Umbilical cord (tissue), 2 donors: ENCODE results near the gene FCHSD1. TPM values are rescaled to one million over a fixed set of nuclear protein-coding genes. Genes with fewer than 3 reads are reported as not detected.
A peak's percentile ranks its signal among the peaks of the same experiment; 100 is the strongest.
"Not testable (repeated sequence)": the region's sequence is repeated elsewhere in the genome, so short reads cannot be mapped to it uniquely, and the experiment has no call there.

Source experiments
- DNase-seq: peaks from one replicate; pipeline ENCODE4 v3.0.0-alpha.2; 2015; ENCODE audit warnings: low spot score
- total RNA-seq: library from RNA; depleted of rRNA; stranded (reverse); fragments of >200 nt; gene quantifications from one replicate; pipeline ENCODE4 v1.2.3, GENCODE V29; 2014; ENCODE audit warnings: low replicate concordance; ENCODE audit not compliant: insufficient read depth

FCHSD1 gene
- total RNA-seq, 1 donor from 2014 or later, result 15.4 TPM

DNA sequence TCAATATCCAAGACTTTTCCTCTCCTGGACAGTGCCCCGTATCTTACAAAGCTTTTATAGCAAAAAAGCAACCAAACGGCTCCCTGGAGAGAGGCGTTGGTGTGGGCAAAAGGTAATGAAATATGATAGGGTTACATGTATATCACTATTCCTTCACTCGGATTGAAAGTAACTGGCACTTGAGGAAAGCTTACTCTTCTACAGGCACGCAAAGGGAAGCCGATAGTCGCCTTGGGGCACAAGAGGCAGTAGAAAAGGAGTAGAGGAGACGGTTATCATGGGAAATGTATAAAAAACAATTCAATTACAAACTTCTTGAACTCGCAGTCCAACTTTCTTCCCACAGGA is 33.6 kb downstream of the FCHSD1 start:
- no peak for DNase-seq

DNA sequence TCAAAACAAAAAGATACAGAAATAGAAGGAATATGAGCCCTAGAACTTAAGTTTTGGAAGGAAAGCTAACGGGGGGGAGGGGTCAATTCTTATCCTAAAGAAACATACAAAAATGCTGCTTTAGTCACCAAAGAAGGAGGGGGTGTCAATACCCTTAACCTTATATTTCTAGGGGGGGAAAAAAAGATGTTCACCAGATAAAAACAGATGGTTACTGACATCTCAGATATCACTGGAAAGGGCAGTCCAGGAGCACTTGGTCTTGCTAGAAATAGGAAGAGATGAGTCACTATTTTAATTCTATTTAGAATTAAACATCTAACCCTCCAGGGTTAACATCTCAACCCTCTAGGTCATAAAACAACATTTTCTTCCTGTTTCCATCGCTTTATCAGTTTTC is 34.1 kb downstream of the FCHSD1 start:
- DNase-seq, result no peak

DNA sequence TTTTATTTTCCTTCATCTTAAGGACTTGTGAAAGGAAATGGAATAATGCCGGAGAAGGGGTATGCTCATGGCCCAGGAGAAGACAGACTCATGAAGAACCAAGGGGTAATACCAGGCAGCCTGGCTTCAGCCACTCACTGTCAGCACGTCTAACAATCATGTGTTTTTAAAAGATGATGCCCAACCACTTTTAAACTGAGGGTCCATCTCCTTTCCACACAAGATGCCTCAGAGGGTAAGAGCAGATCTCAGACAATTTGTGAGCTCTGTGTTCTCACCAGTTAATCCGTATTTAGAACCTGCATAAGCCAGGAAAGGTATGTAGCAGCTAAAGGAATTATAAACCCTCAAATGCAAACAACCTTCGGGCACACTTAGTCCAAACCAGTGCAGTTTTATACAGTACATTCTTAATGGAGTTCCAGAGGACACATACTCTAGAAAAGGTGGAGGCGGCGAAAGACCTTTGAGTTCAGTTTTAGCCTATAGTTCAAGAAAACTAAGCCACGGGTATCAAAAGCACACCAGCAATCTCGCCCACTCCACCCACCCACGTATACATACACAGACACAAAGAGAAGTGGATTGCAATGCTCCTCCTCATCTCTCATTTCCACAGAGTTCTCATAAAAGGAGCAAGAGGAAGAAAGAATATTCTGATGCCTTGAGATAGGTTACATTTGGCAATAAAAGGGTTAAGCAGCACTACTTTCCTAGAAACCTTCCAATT is 35.1 kb downstream of the FCHSD1 start:
- no peak for DNase-seq

DNA sequence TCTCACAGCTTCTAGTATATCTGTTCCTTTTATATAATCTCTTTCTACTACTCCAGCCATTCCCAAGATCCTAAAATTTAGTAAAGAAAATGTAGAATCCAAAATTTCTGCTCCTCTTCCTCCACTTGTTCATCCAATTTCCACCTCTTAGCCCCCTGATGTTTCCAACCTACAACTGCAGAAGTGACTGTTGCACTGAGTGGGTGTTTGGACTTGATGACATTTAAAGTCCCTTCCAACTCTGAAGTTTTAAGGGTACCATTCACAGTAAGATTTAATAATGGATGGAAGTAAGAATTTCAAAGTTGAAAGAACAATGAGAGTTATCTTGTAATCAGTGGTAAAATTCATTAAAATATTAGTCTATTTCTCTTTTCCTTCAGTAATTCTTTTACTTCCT is 37.9 kb downstream of the FCHSD1 start:
- no peak for DNase-seq

DNA sequence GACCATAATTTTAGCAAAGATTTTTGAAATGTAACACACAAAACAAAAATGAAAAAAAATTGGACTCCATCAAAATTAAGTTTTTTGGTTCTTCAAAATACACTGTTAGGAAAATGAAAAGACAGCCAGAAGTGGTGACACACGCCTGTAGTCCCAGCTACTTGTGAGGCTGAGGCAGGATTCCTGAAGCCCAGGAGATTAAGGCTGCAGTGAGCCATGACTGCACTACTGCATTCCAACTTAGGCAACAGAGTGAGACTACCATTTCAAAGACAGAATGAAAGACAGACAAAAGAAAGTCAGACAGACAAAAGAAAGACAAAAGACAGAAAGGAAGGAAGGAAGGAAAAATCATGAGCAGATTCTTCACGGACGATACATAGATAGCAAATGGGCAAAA is 39.9 kb downstream of the FCHSD1 start:
- no peak for DNase-seq

DNA sequence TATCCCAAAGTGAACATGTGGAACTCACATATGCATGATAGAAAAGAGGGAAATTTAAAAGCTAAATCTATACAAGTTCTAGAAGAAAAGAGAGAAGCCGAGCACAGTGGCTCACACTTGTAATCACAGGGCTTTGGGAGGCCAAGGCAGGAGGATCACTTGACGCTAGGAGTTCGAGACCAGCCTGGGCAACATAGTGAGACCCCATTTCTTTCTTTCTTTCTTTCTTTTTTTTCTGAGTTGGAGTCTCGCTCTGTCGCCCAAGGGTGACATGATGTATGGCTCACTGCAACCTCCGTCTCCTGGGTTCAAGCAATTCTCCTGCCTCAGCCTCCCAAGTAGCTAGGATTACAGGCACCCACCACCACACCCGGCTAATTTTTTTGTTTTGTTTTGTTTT is 41.3 kb downstream of the FCHSD1 start:
- DNase-seq, result not testable (repeated sequence)

DNA sequence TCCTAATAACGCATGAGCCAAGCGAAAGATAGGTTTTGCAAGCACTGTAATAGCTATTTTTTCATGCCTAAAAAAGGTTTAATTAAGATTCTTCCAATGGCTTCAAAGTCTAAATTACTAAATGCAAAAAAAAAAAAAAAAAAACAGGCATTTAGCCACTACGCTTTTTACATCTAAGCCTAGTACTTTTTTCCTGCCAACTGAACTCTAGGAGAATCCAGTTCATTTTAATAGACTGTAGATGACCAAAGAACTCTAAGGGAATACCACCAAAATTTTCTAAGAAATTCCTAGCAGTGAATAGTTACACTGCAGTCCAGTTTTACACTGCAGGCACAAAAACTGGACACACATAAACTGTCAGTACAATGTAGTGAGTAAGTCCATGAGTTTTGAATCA is 42.2 kb downstream of the FCHSD1 start:
- no peak for DNase-seq

DNA sequence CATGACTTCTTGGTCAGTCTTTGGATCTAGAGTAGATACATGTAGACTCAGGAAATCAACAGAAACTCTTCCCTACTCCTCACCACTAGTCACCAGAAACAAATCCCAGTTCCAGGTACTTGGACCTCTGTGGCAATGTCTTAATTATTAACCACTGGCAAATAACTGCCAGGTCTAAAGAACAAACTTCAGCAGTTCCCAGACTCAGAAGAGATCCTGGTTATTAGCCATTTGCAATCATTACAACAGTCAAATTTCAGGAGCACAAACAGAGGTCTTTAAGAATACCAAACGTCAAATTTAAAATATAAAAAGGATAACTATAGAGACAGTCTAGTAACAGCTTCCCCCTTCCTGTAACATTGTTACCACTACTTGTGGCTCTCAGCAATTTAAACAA is 42.7 kb downstream of the FCHSD1 start:
- DNase-seq, result no peak

DNA sequence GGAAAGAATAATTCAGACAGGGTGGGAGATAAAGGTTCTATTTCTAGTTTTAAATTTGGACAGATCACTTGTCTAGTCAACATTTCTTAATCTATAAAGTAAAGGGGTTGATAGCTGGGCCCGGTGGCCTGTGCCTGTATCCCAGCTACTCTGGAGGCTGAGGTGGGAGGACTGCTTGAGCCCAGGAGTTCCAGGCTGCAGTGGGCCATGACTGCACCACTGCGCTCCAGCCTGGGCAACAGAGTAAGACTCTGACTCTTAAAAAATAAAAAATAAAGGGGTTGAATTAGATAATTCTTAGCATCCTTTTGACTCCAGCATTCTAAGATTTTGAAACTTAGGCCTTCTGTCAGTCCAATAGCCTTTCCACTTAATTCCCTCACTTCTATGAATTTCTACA is 43.2 kb downstream of the FCHSD1 start:
- DNase-seq, result no peak

DNA sequence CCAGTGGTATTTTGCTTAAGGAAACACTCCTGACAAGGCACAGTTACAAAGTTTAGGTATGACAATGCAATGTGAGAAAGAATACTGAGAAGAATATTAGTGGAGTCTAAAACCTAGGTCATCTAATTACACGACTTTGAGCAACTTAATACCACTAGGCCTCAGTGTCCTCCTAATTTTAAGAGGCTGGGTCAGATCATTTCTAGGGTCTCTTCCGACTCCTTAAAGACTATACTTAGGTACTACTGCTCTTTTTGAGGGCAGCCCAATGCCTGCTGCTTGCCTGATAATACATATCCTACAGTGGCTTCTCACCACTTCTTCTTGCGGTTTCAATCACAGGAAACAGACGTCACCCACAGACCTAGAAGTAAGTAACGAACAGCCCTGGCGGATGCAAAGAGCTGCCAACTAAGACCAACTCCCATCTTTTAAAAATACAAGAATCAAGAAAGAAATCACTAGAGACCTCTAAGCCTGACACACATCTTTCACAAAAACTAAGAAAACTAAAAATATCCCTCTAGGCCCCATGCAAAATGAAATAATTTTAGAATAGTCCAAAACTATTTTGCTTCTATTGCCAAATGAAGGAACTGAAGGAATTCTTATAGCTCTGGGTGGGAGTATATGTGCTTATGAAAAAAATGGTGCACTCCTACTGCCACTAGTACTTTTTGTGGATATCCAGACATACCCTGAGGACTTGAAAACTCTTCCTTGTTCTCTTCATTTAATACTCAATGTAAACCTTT is 45.5 kb downstream of the FCHSD1 start:
- DNase-seq, result peak; percentile 56

DNA sequence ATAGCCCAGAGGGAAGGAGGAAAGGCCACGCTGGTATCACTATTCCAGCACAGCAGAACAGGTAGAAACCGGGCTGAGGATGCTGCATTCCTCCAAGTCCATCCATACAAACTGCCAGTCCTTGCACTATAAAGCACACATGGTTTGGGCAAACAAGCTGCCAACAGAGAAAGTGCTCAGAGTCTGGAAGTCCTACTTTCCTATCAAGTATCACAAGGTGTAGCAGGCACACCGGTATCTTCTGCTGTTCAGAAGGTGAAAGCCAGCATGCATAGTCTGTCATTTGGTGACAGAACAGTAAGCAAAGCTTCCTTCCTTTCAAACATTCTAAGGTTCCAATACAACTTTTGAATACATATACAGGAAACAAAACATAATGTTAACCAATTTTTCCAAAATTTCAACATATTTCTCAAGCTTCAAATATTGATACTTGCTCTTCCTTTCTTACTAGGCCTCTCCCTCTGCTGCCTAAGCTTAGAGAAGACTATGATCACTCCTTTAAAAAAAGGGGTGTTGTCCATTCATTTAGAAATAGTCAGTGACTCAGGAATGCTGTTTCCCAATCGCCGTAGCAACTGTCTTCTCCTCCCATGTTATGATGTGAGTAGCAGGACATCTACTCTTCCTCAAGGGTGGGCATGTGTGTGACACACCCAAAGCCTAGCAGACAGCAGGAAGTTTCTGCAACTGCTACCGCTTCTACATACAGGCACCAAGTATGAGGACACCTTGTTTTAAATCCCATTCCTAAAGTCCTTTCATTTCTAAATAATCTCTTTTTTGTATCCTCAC is 47.1 kb downstream of the FCHSD1 start:
- DNase-seq, result peak; percentile 88

DNA sequence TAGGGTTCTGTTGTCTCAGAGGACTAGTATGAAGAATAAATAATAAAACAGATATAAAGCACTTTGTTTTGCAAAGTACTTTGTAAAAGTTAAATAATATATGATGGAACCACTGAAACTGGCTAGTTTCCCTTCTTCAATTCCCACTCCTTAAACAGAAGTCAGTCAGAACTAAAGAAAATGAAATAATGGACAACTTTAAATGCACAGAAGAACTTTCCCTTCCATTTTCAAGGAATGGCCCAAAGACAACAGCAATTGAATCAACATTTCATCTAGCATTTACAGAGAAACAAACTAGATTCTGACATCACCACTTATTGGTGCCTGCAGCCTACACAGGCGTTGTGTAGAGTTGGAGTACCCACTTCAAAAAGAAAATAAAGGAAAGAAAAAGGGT is 48.6 kb downstream of the FCHSD1 start:
- no peak for DNase-seq

DNA sequence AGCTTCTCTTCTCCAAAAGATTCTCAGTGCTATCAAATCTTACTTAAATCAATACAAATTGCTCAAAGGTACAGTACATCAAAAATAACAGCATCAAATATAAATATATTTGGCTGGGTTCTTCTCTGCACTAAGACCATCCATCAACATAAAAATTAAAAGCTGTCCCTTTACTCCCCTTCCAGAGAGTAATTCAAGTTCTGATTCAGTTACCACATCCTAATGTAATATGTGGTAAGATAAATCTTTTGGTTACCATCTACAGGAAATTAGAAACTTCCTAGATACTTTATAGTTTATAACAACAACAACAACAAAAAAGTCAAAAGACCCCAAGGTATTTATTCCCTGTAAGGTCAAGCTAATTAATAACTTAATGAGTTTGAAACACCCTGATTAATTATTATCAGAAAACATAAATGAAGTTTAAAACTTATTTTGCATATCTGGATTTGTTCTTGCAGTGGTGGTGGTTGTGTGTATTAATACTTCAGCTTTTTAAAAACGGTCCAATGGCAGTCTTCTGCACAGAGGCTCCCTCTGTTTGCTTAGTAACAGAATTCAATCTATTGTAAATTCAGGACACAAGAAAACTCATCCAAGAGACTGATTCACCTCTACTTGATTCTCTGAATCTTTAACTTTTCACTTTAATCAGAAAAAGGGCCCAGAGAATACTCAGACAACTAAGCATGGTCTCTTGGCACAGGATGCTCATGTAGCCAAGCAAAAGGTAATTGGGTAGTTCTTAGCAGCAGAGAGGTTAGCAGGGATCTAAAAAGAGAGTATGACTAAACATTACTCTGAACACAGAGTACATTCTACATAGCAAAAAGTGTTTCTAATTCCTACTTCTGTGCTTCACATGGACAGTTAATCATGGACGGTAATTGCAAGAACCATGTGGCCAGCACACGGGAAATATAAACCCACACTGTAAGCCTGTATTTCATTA is 52.5 kb downstream of the FCHSD1 start:
- DNase-seq, result no peak

DNA sequence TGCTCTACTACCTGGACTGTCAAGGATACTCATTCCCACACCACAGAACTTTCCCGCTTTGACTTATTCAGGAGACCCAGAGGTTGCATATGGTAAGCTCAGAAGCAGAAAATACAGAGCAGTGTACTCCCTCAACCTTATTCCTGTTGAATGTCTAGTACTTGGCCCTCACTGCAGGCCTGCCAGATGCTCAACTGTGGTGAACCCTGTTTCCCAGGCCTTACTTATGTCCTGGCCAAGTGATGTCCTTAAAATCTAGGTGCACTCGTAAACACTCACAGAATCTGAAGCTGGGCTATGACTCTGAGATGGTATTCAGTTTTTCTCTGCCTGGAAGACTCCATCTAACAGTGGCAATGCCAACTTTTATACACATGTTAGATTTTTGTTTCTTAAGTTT is 53.4 kb downstream of the FCHSD1 start:
- DNase-seq, result no peak

DNA sequence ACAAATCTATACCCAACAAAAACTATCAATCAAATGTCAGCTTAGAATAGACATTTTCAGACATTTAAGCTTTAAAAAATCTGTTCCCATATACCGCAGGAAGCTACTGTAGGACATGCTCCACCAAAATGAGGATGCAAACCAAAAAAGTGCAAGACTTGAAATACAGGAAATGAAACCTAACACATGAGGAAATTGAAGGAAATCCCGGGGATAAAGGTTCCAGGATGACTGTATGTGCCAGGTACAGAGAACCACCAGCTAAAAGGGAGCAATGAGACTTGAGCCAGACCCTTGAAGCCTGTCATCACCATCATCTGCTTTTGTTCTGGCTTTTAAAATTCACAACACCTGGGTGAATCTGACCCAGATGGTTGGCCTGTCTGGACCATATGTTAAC is 53.8 kb downstream of the FCHSD1 start:
- no peak for DNase-seq

DNA sequence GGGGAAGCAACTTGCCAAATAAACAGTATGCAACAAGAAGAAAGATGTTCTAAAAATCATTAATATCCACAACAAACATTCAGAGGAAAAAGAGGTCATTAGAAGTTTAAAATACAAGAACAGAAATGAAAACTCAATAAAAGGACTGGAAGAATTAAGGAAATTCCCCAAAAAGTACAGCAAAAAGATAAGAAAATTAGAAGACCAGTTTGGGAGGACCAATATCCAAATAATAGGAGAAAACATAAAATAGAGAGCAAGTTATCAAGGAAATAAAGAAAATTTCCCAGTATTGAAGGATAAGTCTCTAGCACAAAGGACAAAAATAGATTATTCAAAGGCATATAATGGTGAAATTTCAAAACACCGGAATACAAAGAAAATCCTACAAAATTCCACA is 54.4 kb downstream of the FCHSD1 start:
- no peak for DNase-seq

DNA sequence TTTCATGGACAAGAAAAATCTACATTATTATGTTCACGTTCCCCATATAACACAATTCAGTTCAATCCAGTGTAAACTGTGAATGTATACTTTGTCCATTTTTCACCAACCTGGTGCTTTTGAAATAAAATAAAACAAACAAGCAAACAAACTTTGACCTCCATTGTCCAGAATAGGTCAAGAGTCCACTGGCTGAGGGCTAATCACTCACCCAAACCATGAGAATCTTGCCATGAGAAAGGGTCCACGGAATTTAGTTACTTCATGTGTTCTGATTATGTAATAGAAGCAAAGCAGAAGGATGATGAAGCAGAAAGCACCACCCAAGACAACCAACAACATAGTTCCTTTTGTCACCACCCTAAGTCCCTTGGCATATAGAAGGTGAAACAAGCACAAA is 61.1 kb downstream of the FCHSD1 start:
- DNase-seq, result no peak
